NCI-H345 (cell line): ENCODE data around the gene MBD3L1.

Source experiments
- DNase-seq: peaks from one replicate; lab custom pipeline; 2025; lab: John Stamatoyannopoulos, UW

The MBD3L1 gene

GRCh38 chr19:8881512-8881911, 49.3 kb downstream of the MBD3L1 start:
- no peak for DNase-seq

DNA sequence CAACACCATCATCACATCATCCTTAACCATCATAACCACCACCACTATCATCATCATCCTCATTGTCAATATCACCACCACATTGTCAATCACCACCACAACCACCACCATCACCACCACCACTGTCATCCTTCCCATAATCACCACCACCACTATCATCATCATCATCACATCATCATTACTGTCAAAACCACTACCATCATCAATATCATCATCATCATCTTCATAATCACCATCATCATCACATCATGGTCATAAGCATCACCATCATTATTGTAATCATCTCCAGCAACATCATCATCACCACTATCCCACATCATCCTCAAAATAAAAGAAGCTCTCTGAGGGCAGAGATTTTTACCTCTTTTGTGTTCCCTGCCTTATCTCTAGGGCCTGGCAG, 52.2 kb downstream of the MBD3L1 start:
- DNase-seq = no peak

- DNase-seq = no peak
These were observed 55.2 kb downstream of the MBD3L1 start for GRCh38 chr19:8887364-8887763.

DNA sequence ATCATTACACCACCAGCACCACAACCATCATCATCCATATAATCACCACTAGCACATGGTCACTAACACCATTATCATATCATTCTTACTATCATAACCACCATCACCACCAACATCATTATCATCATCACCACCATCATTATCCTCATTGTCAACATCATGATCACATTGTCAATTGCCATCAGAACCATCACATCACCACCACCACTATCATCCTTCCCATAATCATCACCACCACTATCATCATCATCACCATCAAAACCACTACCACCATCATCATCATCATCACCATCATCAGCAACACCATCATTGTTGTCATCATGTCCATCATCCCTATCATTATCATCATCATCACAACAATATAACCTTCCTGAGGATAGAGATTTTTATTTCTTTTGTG, 58.1 kb downstream of the MBD3L1 start:
- no peak for DNase-seq
